H1 (cell line): ENCODE results near the gene FBXO41. TPM values are rescaled to one million over a fixed set of nuclear protein-coding genes. Genes with fewer than 3 reads are reported as not detected.

Experiments
- BCL11A ChIP-seq, 2 experiments: IDR thresholded peaks; one replicate each; pipeline ENCODE4 v1.6.1; 2011; ENCODE audit warnings: low read depth in 2 of 2, low read length in 2 of 2, mild to moderate bottlenecking in 2 of 2
- FOSL1 ChIP-seq: IDR thresholded peaks from 2 replicates; pipeline ENCODE4 v1.6.1; 2011; ENCODE audit warnings: mild to moderate bottlenecking, low read depth, low read length, moderate library complexity; ENCODE audit not compliant: insufficient read depth
- GTF2F1 ChIP-seq: IDR thresholded peaks from 2 replicates; pipeline ENCODE4 v1.6.1; 2012; ENCODE audit warnings: low read depth, low read length, improper control_type of control experiment, borderline replicate concordance
- HDAC2 ChIP-seq, 2 experiments: fragments of 300-600 bp in 1 of 2; sonication (generic) in 1 of 2; IDR thresholded peaks; 2 replicates each; pipeline ENCODE4 v1.6.1; 2011 to 2012; ENCODE audit warnings: low read depth in 2 of 2, low read length in 2 of 2, mild to moderate bottlenecking in 2 of 2, moderate library complexity in 2 of 2, borderline replicate concordance in 1 of 2, inconsistent platforms in 1 of 2
- POLR2AphosphoS5 ChIP-seq: IDR thresholded peaks from 2 replicates; pipeline ENCODE4 v1.6.1; 2011; ENCODE audit warnings: low read depth, low read length
- polyA plus RNA-seq, 7 experiments: library from polyadenylated mRNA; depleted of rRNA in 3 of 7; stranded (reverse) in 5 of 7; unstranded in 2 of 7; fragments of >200 nt in 5 of 7; fragments of 200-250 nt in 2 of 7; gene quantifications; 1 replicate in 5 of 7; 2 replicates in 1 of 7; 4 replicates in 1 of 7; pipeline versions ENCODE4 v1.2.1 to v1.2.3, GENCODE V29; 2011 to 2013; ENCODE audit warnings: missing spikeins in 2 of 7, mixed read lengths in 2 of 7
- total RNA-seq: library from RNA; stranded (reverse); fragmentation: NEBNext Ultra II Directional; extraction: Animal tissue kit (Norgen Biotek cat#: 25700); gene quantifications from 2 replicates; pipeline ENCODE4 v1.2.1, GENCODE V29; 2021

Gene FBXO41
- total and polyA plus RNA-seq, 2 of the 8 experiments (the other 6 are each of a cell fraction or from before 2014, with no cell fraction given): 11.2 to 14.3 TPM

DNA sequence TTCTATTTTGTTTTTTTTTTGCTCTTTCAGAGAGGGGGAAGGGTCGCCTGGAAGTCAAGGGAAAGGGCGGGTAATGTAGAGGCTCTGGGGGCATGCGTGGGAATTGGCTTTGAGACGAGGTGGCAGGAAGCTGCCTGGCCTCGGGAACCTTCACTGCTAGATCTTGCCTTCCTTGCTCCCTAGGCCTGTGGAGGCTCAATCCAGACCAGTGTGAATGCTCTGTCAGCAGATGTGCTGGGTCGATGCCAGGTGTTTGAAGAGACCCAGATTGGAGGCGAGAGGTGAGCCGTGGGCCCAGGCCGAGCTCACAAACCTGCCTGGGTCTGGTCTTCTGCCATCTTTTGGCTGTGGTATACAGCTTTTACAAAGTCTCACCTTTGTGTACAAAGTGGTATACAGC lies 34.6 kb downstream of the FBXO41 start (continued):
- TF ChIP-seq FOSL1 (no peak), GTF2F1 (no peak), BCL11A (IDR thresholded peaks at IDR 0.05; ENCODE audit: low read depth in 2 of 2, low read length in 2 of 2) (no peak), POLR2AphosphoS5 (no peak), HDAC2 (IDR thresholded peaks at IDR 0.05; ENCODE audit: borderline replicate concordance in 1 of 2, low read depth in 2 of 2, low read length in 2 of 2) (no peak)
